Right kidney (tissue), 1 donor: Measurements from ENCODE around the gene RBM19.

Source experiments
- DNase-seq: peaks from one replicate; pipeline ENCODE4 v3.0.0-alpha.2; 2016

The RBM19 gene

DNA sequence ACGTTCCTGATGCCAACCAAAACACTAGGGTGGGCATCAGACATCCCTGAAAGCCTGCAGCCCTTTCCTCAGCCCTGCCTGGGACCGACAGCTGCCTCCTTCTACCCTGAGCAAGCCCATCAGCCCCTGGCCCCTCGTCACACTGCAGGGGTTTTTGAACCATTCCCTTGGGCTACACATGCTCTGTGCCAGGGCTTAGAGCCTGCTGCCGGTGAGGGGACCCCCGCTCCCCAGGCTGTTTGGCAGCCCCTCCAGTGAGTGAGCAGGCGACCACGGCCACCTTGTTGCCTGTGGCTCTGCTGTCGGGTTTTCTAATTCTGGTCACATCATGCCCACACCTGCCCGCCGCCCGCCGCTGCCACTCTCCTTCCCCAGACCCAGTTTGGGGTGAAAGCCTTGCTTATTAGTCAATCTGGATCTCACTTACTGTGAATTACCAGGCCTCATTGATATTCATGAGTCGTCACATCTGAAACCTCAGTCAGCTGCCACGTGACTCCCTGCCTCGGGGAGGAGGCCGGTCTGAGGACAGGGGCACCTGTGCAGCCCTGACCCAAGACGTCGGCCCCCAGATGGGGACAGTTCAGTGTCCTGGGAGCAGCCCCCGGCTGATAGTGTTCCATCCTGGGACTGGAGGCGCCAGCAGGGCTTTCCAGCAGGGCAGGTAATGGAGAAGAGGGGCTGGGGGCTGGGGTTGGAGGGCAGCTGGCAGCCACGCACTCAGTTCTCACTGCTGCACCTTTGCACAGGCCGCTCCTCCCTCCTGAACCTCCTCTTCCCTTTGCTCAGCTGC, 163.0 kb downstream of the RBM19 start:
- no peak for DNase-seq

- DNase-seq, result no peak
Measured at GRCh38 chr12:113802000-113802749, 163.9 kb downstream of the RBM19 start.

- DNase-seq, result no peak
Measured at GRCh38 chr12:113800201-113800600, 165.9 kb downstream of the RBM19 start.

GRCh38 chr12:113798552-113798951, 167.6 kb downstream of the RBM19 start:
- no peak for DNase-seq

DNA sequence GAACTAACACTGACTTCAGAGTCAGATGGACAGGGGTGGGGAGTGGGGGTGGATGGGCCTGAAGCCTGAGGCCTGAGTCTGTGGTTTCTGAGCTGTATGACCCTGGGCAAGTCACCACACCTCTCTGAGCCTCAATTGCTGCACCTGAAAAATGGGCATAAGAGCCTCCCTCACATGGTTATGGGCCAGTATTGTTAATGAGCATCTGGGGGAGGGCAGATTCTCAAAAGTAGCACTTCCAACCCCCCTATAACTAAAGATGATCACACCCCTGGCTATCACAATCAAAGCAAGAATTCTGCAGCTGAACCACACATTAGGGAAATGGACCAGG, 168.6 kb downstream of the RBM19 start:
- DNase-seq, result no peak

DNA sequence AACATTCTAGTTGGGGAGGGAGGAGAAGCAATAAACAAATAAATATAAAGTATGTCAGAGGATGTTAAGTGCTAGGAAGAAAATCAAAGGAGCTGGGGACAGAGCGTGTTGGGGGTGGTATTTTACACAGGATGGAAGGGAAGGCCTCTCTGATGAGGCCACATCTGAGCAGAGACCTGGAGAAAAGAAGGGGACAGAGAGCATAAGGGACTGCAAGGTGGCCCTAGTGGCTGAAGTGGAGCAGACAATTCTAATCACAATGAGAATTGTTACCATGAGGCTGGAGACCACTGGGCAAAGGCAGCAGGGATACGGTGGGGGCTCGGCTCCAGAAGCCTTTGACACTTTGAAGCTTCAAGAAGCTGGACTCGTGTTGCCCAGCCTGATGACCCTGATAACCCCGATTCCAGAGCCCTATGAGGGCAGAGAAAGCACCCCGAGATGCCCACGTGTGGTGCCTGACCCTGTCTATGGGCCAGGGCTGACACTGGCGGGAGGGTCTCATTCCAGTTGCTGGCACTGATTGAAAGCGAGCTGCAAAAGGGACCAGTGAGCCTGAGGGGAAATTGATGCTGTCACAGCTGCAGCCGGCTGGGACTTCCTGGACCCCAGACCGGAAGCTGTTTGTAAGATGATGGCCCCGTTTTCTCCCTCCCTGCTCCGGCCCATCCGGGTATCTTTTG, 169.1 kb downstream of the RBM19 start:
- no peak for DNase-seq

GRCh38 chr12:113796066-113796827, 169.9 kb downstream of the RBM19 start:
- DNase-seq, result no peak

GRCh38 chr12:113795445-113795844, 170.7 kb downstream of the RBM19 start:
- DNase-seq, result no peak

- DNase-seq, result no peak
Measured at GRCh38 chr12:113794774-113795173, 171.4 kb downstream of the RBM19 start.

DNA sequence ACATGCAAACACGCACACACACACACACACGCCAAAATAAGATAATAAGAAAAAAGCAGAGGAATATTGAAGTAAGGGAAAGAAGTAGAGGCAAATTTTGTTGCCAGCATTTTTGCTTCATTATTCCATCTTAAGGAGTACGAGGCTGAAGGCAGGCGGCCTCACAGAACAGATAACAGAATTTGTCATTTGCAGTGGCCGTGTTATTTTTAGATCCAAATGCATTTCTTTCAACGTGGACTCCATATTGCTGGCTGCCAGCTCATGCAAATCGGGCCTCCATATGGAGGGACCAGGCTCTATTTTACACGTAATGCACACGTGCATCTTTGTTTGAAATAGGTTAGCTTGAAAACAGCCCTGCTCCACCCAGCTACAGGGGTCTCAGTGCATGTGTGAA, 172.9 kb downstream of the RBM19 start:
- DNase-seq, result no peak

DNA sequence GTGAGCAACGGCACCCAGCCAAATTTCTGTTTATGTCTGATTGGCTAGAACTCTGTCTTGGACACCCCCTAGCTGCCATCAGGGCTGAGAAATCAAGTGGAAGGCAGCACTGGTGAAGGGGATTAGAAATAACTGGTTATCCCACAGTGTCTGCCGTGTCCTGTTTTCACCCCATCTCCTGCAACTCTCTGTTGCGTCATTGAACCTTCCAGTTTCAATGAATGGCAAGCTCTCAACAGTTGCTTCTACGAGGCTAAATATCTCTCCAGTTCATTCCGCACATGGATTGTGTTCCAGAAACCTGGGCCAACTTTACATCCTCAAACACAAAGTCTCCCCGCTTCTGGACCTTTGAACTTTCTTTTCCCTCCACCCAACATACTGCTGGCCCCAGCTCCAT, 173.7 kb downstream of the RBM19 start:
- no peak for DNase-seq

DNA sequence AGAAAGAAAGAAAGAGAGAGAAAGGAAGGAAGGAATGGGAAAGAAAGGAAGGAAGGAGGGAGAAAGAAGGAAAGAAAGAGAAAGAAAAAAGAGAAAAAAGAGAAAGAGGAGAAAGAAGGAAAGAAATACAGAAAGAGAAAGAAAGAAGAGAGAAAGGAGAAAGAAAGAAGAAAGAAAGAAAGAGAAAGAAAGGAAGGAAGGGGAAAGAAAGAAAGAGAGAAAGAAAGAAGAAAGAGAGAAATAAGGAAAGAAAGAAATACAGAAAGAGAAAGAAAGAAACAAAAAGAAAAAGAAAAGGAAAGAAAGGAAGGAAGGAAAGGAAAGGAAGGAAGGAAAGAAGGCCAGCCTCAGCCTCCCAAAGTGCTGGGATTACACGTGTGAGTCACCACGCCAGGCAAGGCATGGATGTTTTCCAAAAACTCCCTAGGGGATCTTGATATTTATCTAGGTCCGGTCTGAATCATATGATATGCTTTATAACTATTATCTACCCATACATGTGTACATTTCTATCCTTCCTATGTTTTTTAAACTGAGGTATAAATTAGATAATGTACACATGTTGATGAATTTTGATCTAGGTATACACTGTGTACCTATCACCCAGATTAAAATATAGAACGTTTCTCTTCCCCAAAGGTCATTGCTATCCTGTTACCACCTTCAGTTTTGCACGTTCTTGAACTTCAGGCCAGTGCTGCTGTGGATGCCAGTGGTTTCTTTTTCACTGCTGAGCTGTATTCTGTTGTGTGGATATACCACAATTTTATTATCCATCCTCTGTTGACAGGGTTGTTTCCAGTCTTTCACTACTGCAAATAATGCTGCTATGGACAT, 177.9 kb downstream of the RBM19 start:
- DNase-seq, result no peak

DNA sequence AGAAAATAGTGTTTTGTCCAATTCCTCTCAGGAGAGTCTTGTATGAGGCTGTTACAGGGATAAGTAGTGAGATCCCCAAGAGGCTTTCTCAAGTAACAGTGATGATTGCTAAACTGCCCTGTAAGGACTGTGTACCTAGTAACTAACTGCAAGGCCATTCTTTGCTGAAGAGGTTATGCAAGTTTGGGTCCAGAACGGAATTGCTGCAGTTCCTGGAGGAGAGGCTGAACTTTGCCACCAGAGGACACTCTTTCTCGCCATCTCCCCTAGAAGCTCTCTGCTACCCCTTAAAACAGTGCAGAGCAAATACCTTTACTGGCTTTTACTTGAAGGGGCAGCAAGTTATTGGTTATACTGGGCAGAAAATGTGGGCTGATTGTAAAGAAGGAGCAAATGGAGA, 180.0 kb downstream of the RBM19 start:
- no peak for DNase-seq

GRCh38 chr12:113783811-113784210, 182.3 kb downstream of the RBM19 start:
- DNase-seq, result no peak

GRCh38 chr12:113782873-113783272, 183.3 kb downstream of the RBM19 start:
- no peak for DNase-seq

- no peak for DNase-seq
Measured at GRCh38 chr12:113781415-113782198, 184.5 kb downstream of the RBM19 start.

DNA sequence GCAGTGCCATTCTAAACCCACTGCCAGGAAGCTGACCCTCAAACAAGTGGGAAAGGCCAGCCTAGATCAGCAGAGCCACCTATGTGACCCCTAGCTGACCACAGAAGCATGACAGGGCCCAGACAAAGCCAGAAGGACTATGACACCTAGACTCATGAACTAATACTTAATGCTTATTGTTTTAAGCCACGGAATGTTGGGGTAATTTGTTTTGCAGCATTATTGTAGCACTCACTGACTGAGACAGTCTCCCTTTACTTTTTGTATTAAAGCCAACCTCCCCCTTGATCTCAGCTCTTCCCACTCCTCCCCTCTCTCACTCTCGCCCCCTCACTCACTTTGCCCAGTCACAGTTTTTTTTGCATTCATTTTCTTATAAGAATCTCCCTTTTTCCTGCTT, 186.4 kb downstream of the RBM19 start:
- no peak for DNase-seq

DNA sequence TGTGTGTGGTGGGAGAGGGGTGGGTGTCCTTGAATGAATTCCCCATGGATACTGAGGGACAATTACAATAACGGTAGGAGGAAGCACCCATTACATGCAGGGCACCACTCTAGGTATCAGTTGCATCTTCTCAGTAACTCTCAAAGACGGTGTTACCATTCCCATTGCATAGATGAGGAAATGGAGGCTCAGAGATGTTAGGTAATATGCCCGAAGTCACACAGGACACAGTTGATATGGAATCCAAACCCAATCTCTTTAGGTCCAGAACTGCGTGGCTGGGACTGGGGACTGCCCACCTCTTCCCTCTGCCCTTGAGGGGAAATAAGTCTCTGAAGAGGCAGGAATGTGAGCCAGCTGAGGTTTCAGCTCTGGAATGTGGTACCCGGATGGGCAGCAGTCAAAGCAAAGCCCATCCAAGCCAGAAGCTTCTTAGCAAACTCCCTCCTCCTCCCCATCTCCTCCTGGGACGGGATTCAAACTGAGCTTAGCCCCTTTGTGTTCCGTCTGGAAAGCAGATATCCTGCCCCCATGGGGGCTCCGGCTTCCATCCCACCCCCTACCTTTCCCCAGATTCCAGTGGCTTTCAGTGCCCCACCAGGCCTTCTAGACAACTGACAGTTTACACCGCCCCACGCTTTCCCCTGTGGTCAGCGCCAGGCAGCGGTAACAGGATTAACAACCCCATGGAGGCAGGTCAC, 187.5 kb downstream of the RBM19 start:
- DNase-seq, result no peak

- no peak for DNase-seq
Measured at GRCh38 chr12:113777751-113778150, 188.4 kb downstream of the RBM19 start.

DNA sequence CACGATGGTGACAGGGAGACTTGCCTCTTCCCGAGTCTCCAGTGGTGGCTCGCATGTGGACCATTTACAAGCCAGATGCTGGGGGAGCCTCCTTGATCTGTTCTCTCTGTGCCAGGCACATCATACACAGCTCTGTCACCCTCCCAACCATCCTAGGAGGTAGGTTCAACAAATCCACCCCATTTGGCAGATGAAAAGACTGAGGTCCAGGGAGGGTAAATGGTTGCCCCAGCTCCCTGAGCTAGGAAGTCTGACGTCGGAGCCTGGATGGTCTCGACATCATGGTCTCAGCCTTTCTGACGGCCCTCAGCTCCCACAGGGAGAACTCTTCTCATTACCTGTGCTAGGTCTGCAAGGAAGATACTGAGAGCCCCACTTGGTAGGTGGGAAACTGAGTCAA, 189.6 kb downstream of the RBM19 start:
- DNase-seq, result no peak
